SKM-1 treated with dmso at 0.1 percent for 144 hours (cell line): ENCODE measurements around the gene CFAP65.

Experiments used
- DNase-seq: peaks from one replicate; lab custom pipeline; 2025; ENCODE audit not compliant: unreplicated experiment; lab: John Stamatoyannopoulos, UW

Gene CFAP65

DNA sequence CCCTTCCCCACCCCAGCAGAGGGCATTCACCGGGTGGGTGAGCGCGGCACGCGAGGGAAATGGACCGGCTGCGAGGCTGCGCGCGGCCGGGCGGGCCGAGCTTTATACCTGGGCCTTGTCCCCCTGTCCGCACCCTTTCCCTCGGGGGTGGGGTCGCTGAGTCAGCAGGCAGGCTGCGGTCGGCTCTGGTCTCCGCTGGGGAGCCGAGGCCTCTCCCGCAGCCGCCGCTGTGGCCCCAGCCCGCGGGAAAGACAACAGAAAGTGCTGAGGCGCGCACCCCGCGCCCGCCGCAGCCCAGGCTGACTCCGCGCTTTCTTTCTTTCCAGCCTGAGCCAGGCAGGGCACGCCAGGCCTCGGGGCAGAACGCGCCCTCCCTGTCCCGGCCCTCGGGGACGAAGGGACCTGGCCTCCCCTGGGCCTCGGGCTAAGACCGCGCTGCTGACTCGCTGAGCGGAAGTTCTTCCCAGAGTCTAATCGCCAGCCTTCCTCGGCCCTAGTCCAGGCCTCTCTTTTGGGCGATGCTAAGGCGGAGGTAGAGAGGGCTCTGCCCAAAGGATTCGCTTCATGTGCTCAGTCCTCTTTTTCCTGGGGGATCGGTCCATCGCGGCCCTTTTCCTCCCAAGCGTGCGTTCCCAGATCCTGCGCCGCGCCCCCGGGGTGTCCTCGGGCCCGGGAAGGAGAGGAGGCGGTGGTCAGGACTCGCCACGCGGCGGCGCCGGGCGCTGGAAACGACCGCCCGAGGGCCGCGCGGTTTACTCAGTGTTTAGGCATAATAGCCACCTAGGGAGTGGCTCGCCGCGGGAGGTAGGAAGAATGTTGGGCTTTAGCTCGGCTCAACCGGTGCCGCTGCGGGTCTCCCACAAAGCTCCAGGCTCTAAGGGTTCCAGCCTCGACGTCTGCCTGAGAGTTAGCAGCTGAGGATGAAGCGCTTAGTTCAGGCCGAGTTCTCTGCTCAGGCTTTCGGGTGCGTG is 47.7 kb downstream of the CFAP65 start, which contains the start of gene CRYBA2:
TSS of gene CRYBA2 (minus strand) at position 78 of the 971 bp plus-strand sequence. CDS start 246 bp downstream, outside the sequence.
- DNase-seq = no peak

GRCh38 chr2:218992703-218993344 is 48.5 kb downstream of the CFAP65 start:
- DNase-seq = no peak

DNA sequence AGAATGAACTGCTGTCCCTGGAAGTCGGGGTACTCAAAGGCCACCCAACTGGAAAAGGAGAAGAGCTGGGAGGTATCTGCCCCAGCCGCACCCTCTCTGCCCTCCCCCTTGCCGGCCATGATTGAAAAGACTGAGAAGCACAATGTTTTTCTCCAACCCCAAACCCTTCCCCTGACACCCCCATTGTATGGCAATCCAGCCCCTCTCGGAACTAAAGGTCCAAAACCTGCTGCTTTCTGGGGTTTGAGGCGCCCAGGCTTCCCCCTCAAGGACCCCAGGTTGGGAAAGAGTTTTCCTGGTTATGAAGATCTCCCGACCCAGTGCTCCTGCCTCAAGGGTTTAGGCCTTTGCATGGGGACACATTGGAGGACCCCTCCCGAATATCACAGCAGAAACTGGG is 49.1 kb downstream of the CFAP65 start:
- no peak for DNase-seq

DNA sequence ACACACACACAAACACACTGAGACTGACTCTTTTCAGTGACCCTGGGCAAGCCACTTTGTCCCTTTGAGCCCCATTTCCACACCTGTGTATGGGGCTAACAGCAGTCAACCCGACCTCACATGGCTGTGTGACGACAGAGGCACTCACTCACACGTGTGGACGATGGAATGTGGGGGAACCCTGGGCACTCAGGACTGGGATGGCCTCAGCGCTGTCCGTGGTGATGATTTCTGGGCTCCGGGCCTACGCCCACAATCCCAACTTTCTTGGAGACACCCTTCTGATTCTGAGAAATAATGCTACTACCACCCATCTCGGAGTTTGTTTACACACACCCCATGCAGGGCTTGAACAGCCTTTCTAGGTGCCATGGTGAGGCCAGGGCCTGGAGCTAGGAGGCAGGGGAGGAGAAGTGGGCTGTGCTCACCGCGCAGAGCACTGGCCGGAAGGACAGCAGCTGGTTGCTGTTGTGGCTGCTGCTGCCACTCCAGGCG is 49.6 kb downstream of the CFAP65 start:
- DNase-seq = no peak

GRCh38 chr2:218990612-218991011 is 50.7 kb downstream of the CFAP65 start:
- no peak for DNase-seq

- no peak for DNase-seq
Observed at GRCh38 chr2:218990052-218990451, 51.3 kb downstream of the CFAP65 start.

DNA sequence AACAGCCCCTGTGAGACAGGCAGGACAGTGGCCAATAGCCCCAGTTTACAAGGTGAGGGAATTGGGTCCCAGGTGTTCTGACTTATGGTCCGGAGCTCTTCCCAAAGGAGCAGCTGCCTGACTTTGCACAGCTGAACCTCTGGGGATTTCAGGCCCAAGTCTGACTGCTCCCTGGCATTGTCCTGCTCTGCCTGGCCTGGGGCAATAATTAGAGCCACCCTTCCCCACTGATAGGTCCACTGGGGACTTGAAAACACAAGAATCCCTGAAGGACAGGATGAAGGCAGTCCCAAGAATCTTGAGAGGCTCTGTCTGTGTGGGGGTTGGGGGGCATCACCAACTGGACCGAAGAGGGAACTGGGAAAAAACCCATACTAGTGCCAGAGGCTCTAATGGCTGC is 52.7 kb downstream of the CFAP65 start:
- no peak for DNase-seq

GRCh38 chr2:218988164-218988563 is 53.2 kb downstream of the CFAP65 start:
- no peak for DNase-seq

GRCh38 chr2:218986148-218986761 is 55.1 kb downstream of the CFAP65 start:
- DNase-seq = no peak

DNA sequence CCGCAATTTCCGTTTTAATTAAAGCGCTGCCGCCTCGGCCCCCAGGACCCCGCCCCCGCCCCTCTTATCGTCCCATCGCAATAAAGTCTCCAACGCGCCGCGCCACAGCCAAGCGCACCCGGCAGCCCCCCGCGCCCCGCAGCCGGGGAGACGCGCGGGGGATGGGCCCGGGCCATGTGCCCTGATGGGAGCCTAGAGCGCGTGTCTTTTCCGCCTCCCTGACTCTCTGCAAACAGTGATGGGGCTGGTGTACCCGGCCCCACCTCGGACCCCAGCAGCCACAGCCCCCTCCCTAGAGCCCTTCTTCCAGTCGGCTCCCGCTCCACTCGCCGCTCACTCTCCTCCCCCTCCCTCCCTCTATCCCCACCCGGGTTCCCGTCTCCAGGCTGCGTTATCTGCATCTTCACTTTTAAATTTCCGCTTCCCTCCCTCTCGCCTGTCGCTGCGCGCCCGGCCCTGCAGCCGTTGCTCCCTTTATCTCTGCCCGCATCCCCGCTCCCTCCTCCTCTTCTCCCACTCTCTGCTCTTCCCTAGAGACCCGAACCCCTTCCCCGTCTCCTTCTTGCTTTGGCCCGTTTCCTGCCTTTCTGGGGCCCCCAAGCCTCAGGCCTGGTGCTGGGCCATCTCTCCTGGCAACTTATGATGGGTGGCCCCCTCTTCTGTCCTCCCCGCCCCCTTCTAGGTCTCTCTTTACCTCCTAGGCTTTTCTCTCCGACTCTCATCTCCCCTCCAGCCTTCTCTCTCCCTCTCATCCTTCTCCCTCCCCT is 55.8 kb downstream of the CFAP65 start:
- no peak for DNase-seq

DNA sequence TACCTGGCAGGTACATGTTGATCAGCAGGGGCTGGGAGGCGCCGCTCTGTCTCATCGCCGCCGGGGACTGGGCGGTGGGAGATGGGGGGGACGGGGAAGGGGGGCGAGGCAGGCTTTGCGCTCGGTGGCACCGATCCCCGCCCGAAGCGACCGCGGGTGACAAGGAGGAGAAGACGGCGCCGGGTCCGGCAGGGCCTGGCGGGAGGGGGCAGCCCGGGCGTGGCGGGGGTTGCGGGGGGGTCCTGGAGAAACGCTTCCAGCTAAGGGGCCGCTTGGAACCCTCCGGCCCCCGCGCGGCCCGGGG is 56.3 kb downstream of the CFAP65 start, which contains the start of gene FEV:
TSS of gene FEV (minus strand) at position 164 of the 304 bp plus-strand sequence. CDS start at position 55, 109 bp downstream.
- DNase-seq = no peak

- DNase-seq = no peak
Observed at GRCh38 chr2:218984239-218985020, 56.9 kb downstream of the CFAP65 start.

- DNase-seq = no peak
Observed at GRCh38 chr2:218983934-218984238, 57.4 kb downstream of the CFAP65 start.

GRCh38 chr2:218983263-218983933 is 57.9 kb downstream of the CFAP65 start:
- DNase-seq = no peak

DNA sequence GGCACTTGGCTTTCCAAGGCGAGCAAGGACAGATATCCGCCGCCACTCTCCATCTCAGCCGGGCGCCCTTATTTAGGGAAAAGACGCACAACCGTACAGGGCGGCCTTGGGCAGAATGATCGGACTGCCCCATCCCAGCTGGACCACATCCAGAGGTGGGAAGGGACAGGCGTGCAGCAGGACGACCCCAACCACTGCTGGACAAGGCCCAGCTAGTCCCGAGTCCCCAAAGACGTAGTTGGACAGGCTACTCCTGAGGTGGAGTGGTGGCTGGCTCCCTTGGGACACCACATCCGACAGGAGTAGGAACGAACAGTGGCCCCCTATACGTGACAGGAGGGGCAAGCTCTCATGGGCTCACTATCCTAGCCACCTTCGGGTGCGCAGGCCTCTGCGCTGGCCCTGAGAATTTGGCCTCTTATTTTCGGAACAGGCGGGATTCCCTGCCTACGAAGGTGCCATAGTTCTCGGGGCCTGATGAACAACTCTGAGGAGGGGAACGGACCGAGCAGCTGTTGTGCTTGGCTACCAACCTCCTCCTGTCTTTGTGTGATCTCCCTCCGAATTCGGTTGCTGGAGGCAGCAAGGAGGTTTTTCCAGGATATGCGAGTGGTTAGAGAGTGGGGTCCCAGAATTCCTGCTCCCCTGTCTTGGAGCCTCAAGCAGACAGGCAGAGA is 58.6 kb downstream of the CFAP65 start:
- no peak for DNase-seq

DNA sequence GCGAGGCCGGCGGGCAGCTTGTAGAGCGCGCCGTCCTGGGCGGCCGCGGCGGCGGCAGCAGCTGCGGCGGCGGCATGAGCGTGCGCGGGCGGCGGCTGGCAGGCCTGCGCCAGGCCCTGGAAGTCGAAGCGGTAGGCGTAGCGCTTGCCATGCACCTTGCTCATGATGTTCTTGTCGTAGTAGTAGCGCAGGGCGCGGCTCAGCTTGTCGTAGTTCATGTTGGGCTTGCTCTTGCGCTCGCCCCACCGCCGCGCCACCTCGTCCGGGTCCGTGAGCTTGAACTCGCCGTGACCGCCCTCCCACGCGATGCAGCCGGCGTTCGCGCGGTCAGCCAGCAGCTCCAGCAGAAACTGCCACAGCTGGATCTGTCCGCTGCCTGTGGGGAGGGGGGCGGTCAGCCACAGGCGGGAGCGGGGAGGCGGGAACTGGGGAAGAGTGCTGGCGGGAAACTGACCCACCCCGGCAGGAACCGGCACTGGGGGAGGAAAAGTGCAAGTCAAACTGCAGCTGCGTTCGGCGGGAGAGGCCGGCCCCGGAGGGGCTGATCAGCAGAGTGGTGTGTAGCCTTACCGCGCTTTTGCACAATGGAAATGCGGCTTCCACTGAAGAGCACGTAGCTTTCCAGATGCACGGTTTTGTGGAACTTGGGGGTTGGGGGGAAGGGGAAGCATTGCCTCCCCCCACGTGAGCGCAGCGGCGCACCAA is 59.3 kb downstream of the CFAP65 start:
- no peak for DNase-seq

- no peak for DNase-seq
Observed at GRCh38 chr2:218981390-218981880, 59.9 kb downstream of the CFAP65 start.

DNA sequence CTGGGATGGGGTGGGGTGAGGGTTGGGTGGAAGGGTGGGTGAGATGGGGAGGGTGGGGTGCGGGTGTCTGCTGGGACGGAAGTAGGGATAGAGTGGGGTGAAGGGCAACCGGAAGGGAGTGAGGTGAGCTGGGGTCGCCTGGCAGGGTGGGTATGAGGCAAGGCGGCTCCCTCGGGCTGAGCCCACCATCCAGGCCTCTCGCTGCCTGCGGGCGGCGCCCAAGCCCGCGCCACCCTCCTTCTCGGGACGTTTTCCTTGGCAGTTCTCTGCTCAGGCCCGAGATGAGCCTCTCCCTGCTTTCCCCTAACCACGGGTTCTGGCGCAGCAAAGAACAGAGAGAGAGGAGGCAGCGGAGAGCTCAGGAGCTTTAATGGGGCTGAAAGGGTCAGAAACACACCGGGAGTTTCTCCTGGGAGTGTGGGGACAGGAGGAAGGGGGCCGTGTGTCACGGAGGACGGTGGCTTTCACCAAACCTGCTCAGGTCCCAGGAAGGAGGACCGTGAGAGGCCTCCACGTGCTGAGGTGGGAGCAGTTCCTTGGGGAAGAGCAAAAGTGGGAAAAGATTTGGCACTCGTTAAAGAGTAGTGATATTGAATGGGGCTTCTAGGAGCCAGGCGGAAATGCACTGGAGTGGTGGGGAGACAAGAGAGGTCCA is 60.5 kb downstream of the CFAP65 start:
- DNase-seq = no peak
